HG02642 (cell line): ENCODE data around the gene DNASE2B.

Experiments
- ATAC-seq: cut with Tn5 transposase; IDR thresholded peaks from one replicate; pipeline ENCODE4 v1.9.1; 2021; ENCODE audit warnings: mild to moderate bottlenecking; ENCODE audit not compliant: unreplicated experiment, poor library complexity

Gene DNASE2B

GRCh38 chr1:84409888-84410287, 11.6 kb downstream of the DNASE2B start:
- ATAC-seq = no peak

GRCh38 chr1:84410328-84411095, 12.2 kb downstream of the DNASE2B start:
- no peak for ATAC-seq

GRCh38 chr1:84412316-84412942, 14.1 kb downstream of the DNASE2B start:
- no peak for ATAC-seq

GRCh38 chr1:84415396-84415795, 17.1 kb downstream of the DNASE2B start:
- no peak for ATAC-seq

- ATAC-seq = no peak
Measured at GRCh38 chr1:84422909-84423308, 24.6 kb downstream of the DNASE2B start.

- ATAC-seq = no peak
Measured at GRCh38 chr1:84424513-84425149, 26.3 kb downstream of the DNASE2B start.

GRCh38 chr1:84425150-84425896, 27.0 kb downstream of the DNASE2B start:
- no peak for ATAC-seq

GRCh38 chr1:84426376-84426775, 28.1 kb downstream of the DNASE2B start:
- ATAC-seq = no peak

GRCh38 chr1:84427250-84428188, 29.2 kb downstream of the DNASE2B start:
- no peak for ATAC-seq

- ATAC-seq = no peak
Measured at GRCh38 chr1:84428235-84428634, 30.0 kb downstream of the DNASE2B start.

GRCh38 chr1:84429231-84429630, 30.9 kb downstream of the DNASE2B start:
- ATAC-seq = no peak

- ATAC-seq = no peak
Measured at GRCh38 chr1:84430546-84430945, 32.3 kb downstream of the DNASE2B start.

- ATAC-seq = peak; percentile 43
Measured at GRCh38 chr1:84433258-84434080, 35.2 kb downstream of the DNASE2B start.

- no peak for ATAC-seq
Measured at GRCh38 chr1:84434081-84434769, 35.9 kb downstream of the DNASE2B start.

GRCh38 chr1:84434801-84435549, 36.7 kb downstream of the DNASE2B start:
- peak; percentile 49 for ATAC-seq

GRCh38 chr1:84436876-84437655, 38.8 kb downstream of the DNASE2B start:
- peak; percentile 57 for ATAC-seq

- peak; percentile 97 for ATAC-seq
Measured at GRCh38 chr1:84442256-84442655, 44.0 kb downstream of the DNASE2B start.
